H1 (cell line): ENCODE data around the gene EPN3. TPM values are rescaled to one million over a fixed set of nuclear protein-coding genes. Genes with fewer than 3 reads are reported as not detected.

Source experiments
- CHD7 ChIP-seq: fragments of 300-600 bp; sonication (generic); IDR thresholded peaks from 2 replicates; pipeline ENCODE4 v1.7.1; 2012; ENCODE audit warnings: low read length, moderate library complexity, mild to moderate bottlenecking, inconsistent platforms; ENCODE audit not compliant: insufficient replicate concordance
- CTCF ChIP-seq, 3 experiments: IDR thresholded peaks; 1 replicate in 2 of 3; 2 replicates in 1 of 3; pipeline versions ENCODE4 v1.5.1 to v1.6.1; 2011; ENCODE audit warnings: low read length in 3 of 3, mild to moderate bottlenecking in 3 of 3, inconsistent platforms in 2 of 3, low read depth in 1 of 3, moderate library complexity in 1 of 3; ENCODE audit not compliant: insufficient read depth in 1 of 3; ENCODE audit errors: control extremely low read depth in 1 of 3
- EP300 ChIP-seq, 2 experiments: IDR thresholded peaks; 1 replicate in 1 of 2; 2 replicates in 1 of 2; pipeline ENCODE4 v1.6.1; 2011 to 2012; ENCODE audit warnings: low read depth in 2 of 2, low read length in 2 of 2, mild to moderate bottlenecking in 2 of 2, borderline replicate concordance in 1 of 2, inconsistent platforms in 1 of 2, moderate library complexity in 1 of 2
- MAFK ChIP-seq: IDR thresholded peaks from 2 replicates; pipeline ENCODE4 v1.6.1; 2012; ENCODE audit warnings: low read depth, mild to moderate bottlenecking, improper control_type of control experiment, low read length
- ZNF274 ChIP-seq: IDR thresholded peaks from 2 replicates; pipeline ENCODE4 v1.7.0; 2012; ENCODE audit warnings: low read length, borderline replicate concordance; ENCODE audit errors: extremely low read depth
- polyA plus RNA-seq, 7 experiments: library from polyadenylated mRNA; depleted of rRNA in 3 of 7; stranded (reverse) in 5 of 7; unstranded in 2 of 7; fragments of >200 nt in 5 of 7; fragments of 200-250 nt in 2 of 7; gene quantifications; 1 replicate in 5 of 7; 2 replicates in 1 of 7; 4 replicates in 1 of 7; pipeline versions ENCODE4 v1.2.1 to v1.2.3, GENCODE V29; 2011 to 2013; ENCODE audit warnings: missing spikeins in 2 of 7, mixed read lengths in 2 of 7
- total RNA-seq: library from RNA; stranded (reverse); fragmentation: NEBNext Ultra II Directional; extraction: Animal tissue kit (Norgen Biotek cat#: 25700); gene quantifications from 2 replicates; pipeline ENCODE4 v1.2.1, GENCODE V29; 2021

EPN3 gene
- total and polyA plus RNA-seq, 2 of the 8 experiments (the other 6 are each of a cell fraction or from before 2014, with no cell fraction given), result 6.7 to 7.9 TPM

GRCh38 chr17:50536683-50537646 is 4.4 kb downstream of the EPN3 start (continued):
- TF ChIP-seq CTCF (IDR thresholded peaks at IDR 0.05; ENCODE audit: control extremely low read depth in 1 of 3, insufficient read depth in 1 of 3, low read depth in 1 of 3, low read length in 3 of 3) (no peak), MAFK (no peak), ZNF274 (no peak), EP300 (IDR thresholded peaks at IDR 0.05; ENCODE audit: borderline replicate concordance in 1 of 2, low read depth in 2 of 2, low read length in 2 of 2) (no peak), CHD7 (no peak)
